HG03575 (cell line): ENCODE measurements around the gene BOD1.

ENCODE experiments used
- ATAC-seq: cut with Tn5 transposase; IDR thresholded peaks from one replicate; pipeline ENCODE4 v1.9.1; 2021; ENCODE audit not compliant: unreplicated experiment, insufficient number of reproducible peaks, low FRiP score; ENCODE audit errors: extremely low read depth

Gene BOD1

DNA sequence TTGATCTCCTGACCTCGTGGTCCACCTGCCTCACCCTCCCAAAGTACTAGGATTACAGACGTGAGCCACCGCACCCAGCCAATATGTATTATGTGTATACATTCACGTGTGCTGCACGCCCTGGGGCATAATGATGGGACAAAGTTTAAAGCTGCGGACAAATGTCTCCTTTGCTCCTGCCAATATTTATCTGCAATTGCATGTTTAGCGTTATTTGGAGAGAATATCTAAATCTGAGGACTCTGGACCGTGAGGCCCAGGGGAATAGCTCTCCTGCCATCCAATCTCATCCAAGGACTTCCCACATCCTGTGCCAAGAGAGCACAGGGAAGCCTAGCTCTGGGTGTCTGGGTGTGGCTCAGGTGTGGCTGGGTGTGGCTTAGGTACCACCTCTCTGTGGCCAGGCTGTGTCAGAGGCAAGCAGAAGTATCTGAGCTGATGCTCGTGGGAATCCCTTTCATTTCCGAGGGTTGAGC is 6.9 kb upstream of the BOD1 start:
- no peak for ATAC-seq

DNA sequence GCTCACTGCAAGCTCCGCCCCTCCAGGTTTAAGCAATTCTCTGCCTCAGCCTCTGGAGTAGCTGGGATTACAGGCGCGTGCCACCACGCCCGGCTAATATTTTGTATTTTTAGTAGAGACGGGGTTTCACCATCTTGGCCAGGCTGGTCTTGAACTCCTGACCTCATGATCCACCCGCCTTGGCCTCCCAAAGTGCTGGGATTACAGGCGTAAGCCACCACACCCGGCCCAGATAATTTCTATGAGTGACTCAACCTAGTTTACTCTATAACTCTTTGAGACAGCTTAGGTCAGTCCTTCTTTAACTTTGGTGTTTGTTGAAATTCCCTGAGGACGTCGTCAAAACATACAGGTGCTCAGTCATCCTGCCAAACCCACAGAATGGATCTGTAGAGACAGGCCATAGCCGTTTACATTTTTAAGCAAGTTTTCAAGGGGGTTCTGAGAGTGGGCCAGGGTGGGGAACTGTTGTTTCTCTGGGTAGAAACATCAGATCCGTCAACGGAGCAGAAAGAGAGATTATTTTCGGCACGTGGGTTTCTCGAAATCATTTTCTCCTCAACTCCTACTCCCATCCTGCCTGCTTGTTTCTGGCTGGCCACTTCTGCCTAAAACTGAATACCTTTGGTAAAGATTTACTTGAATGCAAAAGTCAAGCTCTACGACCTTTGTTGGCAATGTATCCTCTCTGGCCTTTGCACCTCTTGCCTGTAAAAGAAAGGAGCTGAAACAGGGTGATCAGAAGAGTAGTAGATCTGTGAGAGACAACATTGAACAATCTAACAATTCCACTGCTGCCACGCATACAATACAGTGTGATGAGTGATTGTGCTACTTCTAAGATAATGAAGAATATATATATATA is 6.0 kb upstream of the BOD1 start:
- no peak for ATAC-seq

GRCh38 chr5:173620784-173621183 is 4.3 kb upstream of the BOD1 start:
- ATAC-seq, result no peak

- ATAC-seq, result no peak
Observed at GRCh38 chr5:173618927-173619519, 2.6 kb upstream of the BOD1 start.

GRCh38 chr5:173615884-173616576 is 420 bp downstream of the BOD1 start:
- ATAC-seq, result no peak

- ATAC-seq, result no peak
Observed at GRCh38 chr5:173614591-173614990, 1.9 kb downstream of the BOD1 start.

GRCh38 chr5:173613433-173614159 is 2.9 kb downstream of the BOD1 start:
- ATAC-seq, result no peak

- no peak for ATAC-seq
Observed at GRCh38 chr5:173612948-173613347, 3.5 kb downstream of the BOD1 start.

DNA sequence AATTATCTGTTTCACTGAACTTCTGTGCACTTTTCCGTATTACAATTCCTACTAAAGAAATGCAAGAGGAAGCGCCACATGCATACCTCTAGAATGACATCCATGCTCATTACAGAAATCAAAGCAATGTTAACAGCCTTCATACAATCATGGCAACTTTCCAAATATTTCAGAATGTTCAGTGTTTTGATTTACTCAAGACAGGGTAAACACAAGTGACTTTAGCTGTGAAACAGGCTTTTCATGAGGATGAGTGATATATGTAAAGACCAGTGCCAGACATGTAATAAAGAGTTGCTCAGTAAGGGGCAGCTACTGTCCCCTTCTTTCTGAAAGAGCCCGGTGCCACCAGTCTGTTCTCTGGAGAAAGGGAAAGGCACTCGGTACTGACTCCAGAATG is 4.7 kb downstream of the BOD1 start:
- ATAC-seq, result no peak

DNA sequence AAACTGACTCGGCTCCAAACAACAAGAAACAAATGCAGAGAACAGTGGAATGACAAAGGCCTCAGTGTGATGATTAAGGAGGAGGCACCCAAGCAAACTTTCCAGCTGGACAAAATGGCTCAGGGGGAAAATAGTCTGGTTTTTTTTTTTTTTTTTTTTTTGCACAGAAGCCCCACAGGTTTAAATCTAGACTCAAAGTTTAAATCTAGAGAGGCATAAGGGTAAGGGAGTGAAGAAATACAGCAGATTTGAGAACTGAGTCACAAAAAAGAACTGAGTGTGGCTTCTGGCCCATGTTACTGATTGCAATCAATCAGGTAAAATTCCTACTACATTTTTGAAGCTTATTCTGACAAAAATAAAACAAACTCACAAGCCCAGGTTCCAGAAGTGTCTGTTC is 12.3 kb downstream of the BOD1 start:
- ATAC-seq, result no peak

- no peak for ATAC-seq
Observed at GRCh38 chr5:173602423-173602822, 14.0 kb downstream of the BOD1 start.

DNA sequence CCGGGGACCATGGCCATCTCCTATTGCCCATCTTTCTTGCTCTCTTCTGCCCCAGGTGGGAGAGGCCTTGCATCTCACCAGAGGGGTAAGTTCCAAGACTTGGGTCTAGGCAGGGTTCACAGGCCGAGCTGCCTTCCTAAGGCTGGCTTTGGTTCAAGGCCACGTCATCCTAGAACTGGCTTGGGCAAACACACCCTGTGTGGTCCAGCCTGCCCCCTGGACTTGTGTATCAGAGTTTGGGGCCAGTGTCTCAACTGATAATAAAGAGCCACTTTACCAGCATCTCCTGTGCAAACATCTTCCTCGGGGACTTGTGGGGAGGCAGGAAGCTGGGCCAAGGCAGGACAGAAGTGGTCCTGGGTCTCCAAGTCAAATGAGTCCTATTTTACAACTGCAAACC is 17.8 kb downstream of the BOD1 start:
- ATAC-seq, result no peak

- ATAC-seq, result no peak
Observed at GRCh38 chr5:173597304-173597703, 19.1 kb downstream of the BOD1 start.

DNA sequence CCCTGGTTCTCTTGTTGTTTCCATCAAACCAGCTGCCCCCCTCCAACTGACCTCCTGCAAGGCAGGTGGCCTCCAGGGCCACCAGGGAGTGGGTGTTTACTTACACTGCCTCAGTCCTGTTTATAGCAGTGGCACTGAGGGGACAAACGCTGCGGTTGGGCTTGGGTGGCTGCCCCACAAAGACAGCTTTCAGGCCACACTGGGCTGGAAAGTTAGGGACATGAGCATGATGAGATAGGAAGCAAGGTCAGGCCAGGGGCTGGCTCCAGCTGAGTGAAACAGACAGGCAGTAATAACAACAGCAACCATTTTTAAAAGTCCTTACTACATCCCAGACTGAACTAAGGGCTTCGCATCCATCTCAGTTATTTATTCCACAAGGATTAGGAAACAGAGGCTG is 20.6 kb downstream of the BOD1 start:
- no peak for ATAC-seq

- ATAC-seq, result no peak
Observed at GRCh38 chr5:173594061-173594460, 22.4 kb downstream of the BOD1 start.

DNA sequence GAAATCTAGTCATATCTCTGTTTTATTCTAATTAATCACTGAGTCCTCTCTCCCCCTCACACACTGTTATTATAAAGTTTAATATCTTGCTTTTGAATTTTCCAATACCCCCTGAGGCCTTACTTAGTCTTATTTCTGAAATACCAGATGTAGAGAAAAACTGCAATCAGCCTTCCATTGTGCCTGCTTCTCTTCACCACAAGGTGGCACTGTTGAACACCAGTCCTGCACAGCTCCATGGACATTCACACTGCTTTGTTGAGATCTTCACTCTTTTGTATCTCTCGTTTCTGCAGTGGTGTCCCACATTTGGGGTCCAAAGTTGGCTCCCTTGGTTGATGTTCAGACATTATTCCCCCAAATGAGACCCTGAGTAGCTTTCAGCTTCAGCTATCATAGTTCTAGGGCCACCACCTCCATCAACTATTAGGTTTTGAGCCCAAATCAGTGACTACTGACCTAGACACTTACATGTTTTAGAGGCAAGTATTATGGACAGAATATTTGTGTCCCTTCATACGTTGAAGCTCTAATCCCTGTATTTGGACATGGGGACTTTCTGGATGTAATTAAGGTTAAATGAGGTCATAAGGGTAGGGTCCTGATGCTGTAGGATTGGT is 24.3 kb downstream of the BOD1 start:
- no peak for ATAC-seq

DNA sequence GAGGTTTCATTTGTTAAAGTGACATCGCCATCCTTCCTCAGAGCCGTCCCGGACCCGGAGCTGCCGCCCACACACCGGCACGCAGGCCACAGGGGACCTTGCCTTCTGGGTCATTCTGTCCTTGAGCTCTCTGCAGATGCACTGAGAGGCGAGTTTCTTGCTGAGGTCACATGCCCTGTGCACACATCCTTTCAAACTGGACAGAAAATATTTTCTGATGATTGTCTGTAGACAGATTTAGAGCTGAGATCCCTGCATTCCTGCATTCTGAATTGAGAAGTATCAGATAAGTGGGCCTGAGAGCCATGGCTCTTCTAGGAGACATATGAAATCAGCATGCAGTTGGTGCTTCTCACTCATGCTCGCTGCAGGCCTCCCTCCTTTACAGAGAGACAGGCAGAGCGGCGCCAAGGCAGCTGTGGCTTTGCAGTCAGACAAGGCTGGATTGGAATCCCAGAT is 25.4 kb downstream of the BOD1 start:
- no peak for ATAC-seq

DNA sequence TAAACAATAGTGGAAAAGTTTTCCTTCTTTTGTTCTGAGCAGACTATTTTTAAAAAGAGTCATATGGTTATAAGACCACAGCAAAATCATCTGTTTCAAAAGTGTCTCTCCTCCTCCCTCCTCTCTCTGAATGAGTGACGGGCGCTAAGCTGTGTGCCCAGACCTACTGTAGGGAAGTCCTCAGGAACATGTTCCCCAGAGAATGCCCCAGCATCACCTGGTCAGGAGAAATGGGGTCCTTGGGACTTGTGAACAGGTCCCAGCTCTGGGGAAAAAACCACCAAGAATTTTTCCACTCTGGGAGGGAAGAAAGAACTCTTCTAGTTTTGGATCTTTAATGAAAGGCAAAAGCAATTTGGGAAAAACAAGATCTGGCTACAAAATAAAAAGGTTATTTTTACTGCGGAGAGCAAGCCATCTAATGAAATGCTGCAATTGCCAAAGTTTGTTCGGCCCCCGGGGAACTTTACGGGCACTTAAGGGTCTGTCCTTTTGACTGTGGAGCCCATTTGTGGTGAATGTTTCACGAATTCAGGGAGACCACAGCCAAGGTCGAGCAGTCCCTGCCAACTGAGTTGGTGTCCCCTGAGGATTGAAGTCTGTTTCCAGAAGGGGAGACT is 25.9 kb downstream of the BOD1 start:
- ATAC-seq, result no peak
